SK-N-SH treated with all-trans-retinoic acid at 6 μM for 48 hours (cell line): ENCODE data around the gene NR5A2.

Source experiments
- ATAC-seq: fragments of 200-7000 bp; cut with Tn5 transposase; 3 replicates; pipeline ENCODE4 v1.9.1; 2020; ENCODE audit warnings: mild to moderate bottlenecking, moderate library complexity
- ARNTL ChIP-seq: fragments of 450-650 bp; formaldehyde crosslinking; IDR thresholded peaks from 2 replicates; pipeline ENCODE4 v1.5.0; 2020; ENCODE audit warnings: low read depth, mild to moderate bottlenecking, moderate library complexity, borderline replicate concordance
- BACH2 ChIP-seq: fragments of 250-450 bp; sonication (Bioruptor Pico); IDR thresholded peaks from 2 replicates; pipeline ENCODE4 v1.9.0; 2021; ENCODE audit warnings: mild to moderate bottlenecking, borderline replicate concordance
- CREB5 ChIP-seq: fragments of 250-450 bp; sonication (Bioruptor Pico); IDR thresholded peaks from 2 replicates; pipeline ENCODE4 v1.5.1; 2020; ENCODE audit warnings: low read depth, mild to moderate bottlenecking, moderate library complexity
- CSDC2 ChIP-seq: fragments of 250-450 bp; sonication (Bioruptor Pico); IDR thresholded peaks from 2 replicates; pipeline ENCODE4 v1.5.0; 2020; ENCODE audit warnings: mild to moderate bottlenecking, moderate library complexity
- CSRNP3 ChIP-seq: fragments of 250-450 bp; sonication (Bioruptor Pico); IDR thresholded peaks from 2 replicates; pipeline ENCODE4 v1.5.1; 2021; ENCODE audit warnings: mild to moderate bottlenecking, moderate library complexity
- GLIS3 ChIP-seq: fragments of 250-450 bp; sonication (Bioruptor Pico); IDR thresholded peaks from 2 replicates; pipeline ENCODE4 v1.5.0; 2020; ENCODE audit warnings: mild to moderate bottlenecking, moderate library complexity
- ISL1 ChIP-seq: fragments of 250-450 bp; sonication (Bioruptor Pico); IDR thresholded peaks from 2 replicates; pipeline ENCODE4 v2.1.2; 2022; ENCODE audit warnings: mild to moderate bottlenecking, moderate library complexity
- OSR1 ChIP-seq: fragments of 250-450 bp; sonication (Bioruptor Pico); IDR thresholded peaks from 2 replicates; pipeline ENCODE4 v1.8.0; 2022; ENCODE audit warnings: moderate library complexity, mild to moderate bottlenecking, inconsistent platforms
- PPARA ChIP-seq: fragments of 250-450 bp; sonication (Bioruptor Pico); IDR thresholded peaks from 2 replicates; pipeline ENCODE4 v1.5.0; 2020; ENCODE audit warnings: mild to moderate bottlenecking, borderline replicate concordance
- RARB ChIP-seq: fragments of 250-450 bp; sonication (Bioruptor Pico); IDR thresholded peaks from 2 replicates; pipeline ENCODE4 v1.8.0; 2021; ENCODE audit warnings: mild to moderate bottlenecking, moderate library complexity
- TCF4 ChIP-seq: fragments of 250-450 bp; sonication (Bioruptor Pico); IDR thresholded peaks from 2 replicates; pipeline ENCODE4 v1.8.0; 2021; ENCODE audit warnings: mild to moderate bottlenecking, moderate library complexity, borderline replicate concordance
- TOX ChIP-seq: fragments of 250-450 bp; sonication (Bioruptor Pico); IDR thresholded peaks from 2 replicates; pipeline ENCODE4 v1.8.0; 2021; ENCODE audit warnings: mild to moderate bottlenecking, moderate library complexity, borderline replicate concordance
- TSHZ2 ChIP-seq: fragments of 250-450 bp; sonication (Bioruptor Pico); IDR thresholded peaks from 2 replicates; pipeline ENCODE4 v1.5.0; 2020; ENCODE audit warnings: mild to moderate bottlenecking, moderate library complexity
- ZC3H10 ChIP-seq: fragments of 250-450 bp; sonication (Bioruptor Pico); IDR thresholded peaks from 2 replicates; pipeline ENCODE4 v1.5.1; 2021; ENCODE audit warnings: mild to moderate bottlenecking, moderate library complexity
- ZFP3 ChIP-seq: fragments of 250-450 bp; sonication (Bioruptor Pico); IDR thresholded peaks from 2 replicates; pipeline ENCODE4 v1.5.0; 2020; ENCODE audit warnings: mild to moderate bottlenecking, moderate library complexity
- ZFP30 ChIP-seq: fragments of 450-650 bp; formaldehyde crosslinking; IDR thresholded peaks from 2 replicates; pipeline ENCODE4 v1.5.0; 2022; ENCODE audit warnings: mild to moderate bottlenecking, moderate library complexity
- ZNF565 ChIP-seq: fragments of 450-650 bp; formaldehyde crosslinking; conservative IDR thresholded peaks from 2 replicates; pipeline ENCODE4 v1.5.0; 2020; ENCODE audit warnings: low read depth, mild to moderate bottlenecking, moderate library complexity
- ZNF70 ChIP-seq: fragments of 450-650 bp; formaldehyde crosslinking; IDR thresholded peaks from 2 replicates; pipeline ENCODE4 v1.5.0; 2020; ENCODE audit warnings: mild to moderate bottlenecking, moderate library complexity
- ZNF8 ChIP-seq: fragments of 450-650 bp; formaldehyde crosslinking; IDR thresholded peaks from 2 replicates; pipeline ENCODE4 v1.5.0; 2020; ENCODE audit warnings: mild to moderate bottlenecking, moderate library complexity

Gene NR5A2

GRCh38 chr1:200072636-200073285 is 45.3 kb downstream of the NR5A2 start (continued):
- TF ChIP-seq GLIS3 (CRISPR knock-in tag), result no peak
- TF ChIP-seq OSR1 (CRISPR knock-in tag), result no peak
- no peak for TF ChIP-seq CSDC2 (CRISPR knock-in tag)
- no peak for TF ChIP-seq ZFP30 (CRISPR knock-in tag)
- no peak for TF ChIP-seq TSHZ2 (CRISPR knock-in tag)
- TF ChIP-seq, all 23 proteins: peak for 0

GRCh38 chr1:200073286-200073637 is 45.8 kb downstream of the NR5A2 start:
- no peak for TF ChIP-seq ARNTL
- no peak for TF ChIP-seq CREB5
- no peak for TF ChIP-seq ZNF565 (CRISPR knock-in tag)
- no peak for TF ChIP-seq OSR1 (CRISPR knock-in tag)
- no peak for TF ChIP-seq CSDC2 (CRISPR knock-in tag)
- no peak for TF ChIP-seq ZNF8
- TF ChIP-seq CSRNP3 (CRISPR knock-in tag), result no peak
- TF ChIP-seq BACH2, result no peak
- TF ChIP-seq TCF4 (CRISPR knock-in tag), result no peak
- no peak for TF ChIP-seq ZFP3 (CRISPR knock-in tag)
- no peak for ATAC-seq

- TF ChIP-seq ARNTL, result no peak
- no peak for TF ChIP-seq GLIS3 (CRISPR knock-in tag)
- no peak for TF ChIP-seq TCF4 (CRISPR knock-in tag)
- TF ChIP-seq ZNF70, result no peak
- no peak for TF ChIP-seq OSR1 (CRISPR knock-in tag)
- no peak for TF ChIP-seq PPARA (CRISPR knock-in tag)
- TF ChIP-seq BACH2, result no peak
- TF ChIP-seq, all 23 proteins: peak for 0
- ATAC-seq, result peak; percentile 25; the same call in 1 of the 3 replicates
Observed at GRCh38 chr1:200075522-200075921, 48.0 kb downstream of the NR5A2 start.

- TF ChIP-seq TSHZ2 (CRISPR knock-in tag), result no peak
- no peak for TF ChIP-seq ISL1
- TF ChIP-seq CSRNP3 (CRISPR knock-in tag), result no peak
- TF ChIP-seq ZFP30 (CRISPR knock-in tag), result no peak
- no peak for TF ChIP-seq TOX (CRISPR knock-in tag)
- no peak for TF ChIP-seq OSR1 (CRISPR knock-in tag)
- no peak for TF ChIP-seq BACH2
- TF ChIP-seq ZNF70, result no peak
- no peak for TF ChIP-seq ZC3H10 (CRISPR knock-in tag)
- no peak for TF ChIP-seq RARB
- no peak for TF ChIP-seq ZNF8
- peak; percentile 46 for ATAC-seq
Observed at GRCh38 chr1:200075938-200076546, 48.5 kb downstream of the NR5A2 start.
